Peyer's patch (tissue), 4 donors: ENCODE results near the gene THUMPD3. TPM values are rescaled to one million over a fixed set of nuclear protein-coding genes. Genes with fewer than 3 reads are reported as not detected.

Source experiments
- DNase-seq, 3 donors: peaks; one replicate each; pipeline ENCODE4 v3.0.0-alpha.2; 2017 to 2019
- H3K27ac ChIP-seq, 4 donors: fragments of 200-600 bp; sonication (generic); one replicate each; pipeline ENCODE4 v1.5.1; 2016 to 2019
- H3K27me3 ChIP-seq, 2 donors: fragments of 200-600 bp; sonication (generic); one replicate each; pipeline ENCODE4 v1.5.1; 2019
- H3K36me3 ChIP-seq, 3 donors: fragments of 200-600 bp; sonication (generic); one replicate each; pipeline ENCODE4 v1.5.1; 2016 to 2019
- H3K4me1 ChIP-seq, 4 donors: fragments of 200-600 bp; sonication (generic); one replicate each; pipeline ENCODE4 v1.5.1; 2016 to 2019
- H3K4me3 ChIP-seq, 4 donors: fragments of 200-600 bp; sonication (generic); 1 replicate in 3 of 4; 2 replicates in 1 of 4; pipeline ENCODE4 v1.5.1; 2016 to 2019; ENCODE audit warnings: mild to moderate bottlenecking in 1 of 4
- H3K9me3 ChIP-seq, 4 donors: fragments of 200-600 bp; sonication (generic); one replicate each; pipeline ENCODE4 v1.5.1; 2016 to 2019; ENCODE audit warnings: mild to moderate bottlenecking in 1 of 4
- POLR2A ChIP-seq, 2 donors: fragments of 450-650 bp; IDR thresholded peaks; one replicate each; pipeline ENCODE4 v1.5.1; 2017; ENCODE audit warnings: antibody characterized with exemption in 2 of 2, mild to moderate bottlenecking in 2 of 2, moderate library complexity in 2 of 2
- total RNA-seq, 4 donors: library from RNA; depleted of rRNA; stranded (reverse); fragments of >200 nt; gene quantifications; one replicate each; pipeline ENCODE4 v1.1.0, GENCODE V29; 2016
- TF ChIP-seq, protein P1 (sequence below), 6 experiments: fragments of 450-650 bp in 4 of 6; fragments of 200-600 bp in 2 of 6; sonication (generic) in 1 of 6; IDR thresholded peaks; one replicate each; pipeline ENCODE4 v1.5.1; 2017 to 2019; ENCODE audit warnings: antibody characterized with exemption in 6 of 6, mild to moderate bottlenecking in 3 of 6, moderate library complexity in 1 of 6

The THUMPD3 gene
- total RNA-seq, 4 donors from 2014 or later, result 16.8 to 31.5 (median 22.7) TPM

DNA sequence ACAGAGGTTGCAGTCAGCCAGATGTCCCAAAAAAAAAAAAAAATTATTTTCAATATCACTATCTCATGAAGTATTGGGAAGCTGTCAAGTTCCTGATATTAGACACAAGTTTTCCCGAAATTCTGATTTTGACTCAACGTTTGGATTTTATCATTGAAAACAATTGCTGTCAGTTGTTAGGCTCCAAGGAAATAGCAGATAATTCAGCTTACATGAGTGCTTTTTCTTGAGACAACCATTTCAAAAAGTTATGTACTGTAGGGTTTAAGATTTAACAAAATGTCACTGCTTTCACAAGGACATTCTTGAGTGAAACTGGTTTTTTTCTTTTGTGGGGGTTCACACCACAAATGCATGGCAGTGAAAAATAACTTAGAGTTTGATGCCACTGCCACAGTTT is 25.3 kb downstream of the THUMPD3 start:
- Histone ChIP-seq H3K9me3 (no peaks in the 10 kb centered on the region), H3K27me3 (no peaks in the 10 kb centered on the region), H3K4me1 (peaks cover 0 to 18% (median 0%) of the 10 kb centered on the region in 4 donors), H3K27ac (no peak overlapping the region), H3K4me3 (no peak overlapping the region), H3K36me3 (peaks cover 0 to 97% (median 0%) of the 10 kb centered on the region in 3 donors)
- DNase-seq, result no peak
- TF ChIP-seq, protein P1, sequence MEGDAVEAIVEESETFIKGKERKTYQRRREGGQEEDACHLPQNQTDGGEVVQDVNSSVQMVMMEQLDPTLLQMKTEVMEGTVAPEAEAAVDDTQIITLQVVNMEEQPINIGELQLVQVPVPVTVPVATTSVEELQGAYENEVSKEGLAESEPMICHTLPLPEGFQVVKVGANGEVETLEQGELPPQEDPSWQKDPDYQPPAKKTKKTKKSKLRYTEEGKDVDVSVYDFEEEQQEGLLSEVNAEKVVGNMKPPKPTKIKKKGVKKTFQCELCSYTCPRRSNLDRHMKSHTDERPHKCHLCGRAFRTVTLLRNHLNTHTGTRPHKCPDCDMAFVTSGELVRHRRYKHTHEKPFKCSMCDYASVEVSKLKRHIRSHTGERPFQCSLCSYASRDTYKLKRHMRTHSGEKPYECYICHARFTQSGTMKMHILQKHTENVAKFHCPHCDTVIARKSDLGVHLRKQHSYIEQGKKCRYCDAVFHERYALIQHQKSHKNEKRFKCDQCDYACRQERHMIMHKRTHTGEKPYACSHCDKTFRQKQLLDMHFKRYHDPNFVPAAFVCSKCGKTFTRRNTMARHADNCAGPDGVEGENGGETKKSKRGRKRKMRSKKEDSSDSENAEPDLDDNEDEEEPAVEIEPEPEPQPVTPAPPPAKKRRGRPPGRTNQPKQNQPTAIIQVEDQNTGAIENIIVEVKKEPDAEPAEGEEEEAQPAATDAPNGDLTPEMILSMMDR (IDR thresholded peaks at IDR 0.05), result no peak
- no peak for TF ChIP-seq POLR2A (IDR thresholded peaks at IDR 0.05)

DNA sequence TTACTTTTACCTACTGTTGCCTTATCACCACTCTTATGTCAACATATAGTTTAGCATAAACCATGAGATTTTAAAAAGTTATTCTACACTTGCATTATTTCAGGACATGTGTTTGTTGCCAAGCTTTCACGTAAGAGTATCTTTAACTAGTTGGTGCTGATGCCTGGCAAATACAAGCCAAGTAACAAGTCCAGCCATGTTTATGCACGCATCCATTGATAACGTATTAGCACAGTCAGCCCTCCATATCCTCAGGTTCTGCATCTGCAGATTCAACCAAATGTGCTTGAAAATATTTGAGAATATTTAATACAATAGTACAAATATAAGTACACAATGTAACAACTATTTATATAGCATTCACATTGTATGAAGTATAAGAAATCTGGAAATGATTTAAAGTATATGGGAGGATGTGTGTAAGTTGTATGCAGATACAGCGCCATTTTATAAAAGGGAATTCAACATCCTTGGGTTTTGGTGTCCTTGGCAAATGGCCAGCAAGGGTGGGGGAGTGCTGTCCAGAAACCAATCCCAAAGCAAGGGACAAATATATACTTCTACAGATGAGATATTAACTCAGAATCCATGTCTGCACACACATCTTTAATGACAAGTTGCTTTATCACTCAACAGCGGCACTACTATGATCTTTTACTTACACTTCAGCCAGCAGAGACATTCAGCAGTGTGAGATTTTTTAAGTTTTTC is 25.9 kb downstream of the THUMPD3 start:
- DNase-seq, result no peak
- peaks cover 0 to 98% (median 0%) of the 10 kb centered on the region in 3 donors for H3K36me3 ChIP-seq
- TF ChIP-seq POLR2A (IDR thresholded peaks at IDR 0.05), result no peak
- TF ChIP-seq, protein P1 (IDR thresholded peaks at IDR 0.05), result no peak
- no peak overlapping the region for H3K27ac ChIP-seq
- no peaks in the 10 kb centered on the region for H3K9me3 ChIP-seq
- H3K4me3 ChIP-seq, result no peak overlapping the region
- H3K4me1 ChIP-seq, result peaks cover 0 to 22% (median 0%) of the 10 kb centered on the region in 4 donors
- no peaks in the 10 kb centered on the region for H3K27me3 ChIP-seq

DNA sequence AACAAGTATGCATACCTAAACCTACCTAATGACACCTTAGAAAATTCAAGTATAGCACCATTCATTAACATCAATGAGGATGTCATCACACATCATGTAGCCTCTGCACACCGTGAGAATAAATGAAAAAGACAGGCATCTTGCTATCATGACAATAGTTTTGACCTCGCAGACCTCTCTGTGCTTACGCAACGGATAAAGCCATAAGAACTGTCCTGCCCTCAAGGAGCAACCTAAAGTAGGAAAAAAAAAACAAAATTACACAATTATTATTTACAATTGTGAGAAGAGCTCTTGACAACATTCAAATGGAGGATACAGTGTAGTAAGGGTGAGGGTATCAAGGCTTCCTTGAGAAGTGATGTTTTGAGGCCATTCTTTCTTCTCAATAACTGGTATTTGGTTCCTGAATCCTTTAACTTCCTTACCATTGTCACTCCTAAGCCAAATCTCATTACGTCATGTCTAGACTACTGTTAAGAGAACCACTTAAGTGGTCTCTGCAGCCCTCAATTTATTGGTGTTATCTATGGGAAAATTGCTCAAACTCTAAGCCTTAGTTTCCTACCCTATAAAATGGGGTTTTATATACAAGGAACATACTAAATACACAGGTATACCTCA is 27.5 kb downstream of the THUMPD3 start:
- H3K4me1 ChIP-seq, result peaks cover 0 to 39% (median 1%) of the 10 kb centered on the region in 4 donors
- no peak for TF ChIP-seq POLR2A (IDR thresholded peaks at IDR 0.05)
- TF ChIP-seq, protein P1 (IDR thresholded peaks at IDR 0.05), result no peak
- no peak overlapping the region for H3K4me3 ChIP-seq
- H3K36me3 ChIP-seq, result peaks cover 0 to 83% (median 0%) of the 10 kb centered on the region in 3 donors
- no peaks in the 10 kb centered on the region for H3K27me3 ChIP-seq
- H3K9me3 ChIP-seq, result no peaks in the 10 kb centered on the region
- no peak for DNase-seq
- no peak overlapping the region for H3K27ac ChIP-seq

DNA sequence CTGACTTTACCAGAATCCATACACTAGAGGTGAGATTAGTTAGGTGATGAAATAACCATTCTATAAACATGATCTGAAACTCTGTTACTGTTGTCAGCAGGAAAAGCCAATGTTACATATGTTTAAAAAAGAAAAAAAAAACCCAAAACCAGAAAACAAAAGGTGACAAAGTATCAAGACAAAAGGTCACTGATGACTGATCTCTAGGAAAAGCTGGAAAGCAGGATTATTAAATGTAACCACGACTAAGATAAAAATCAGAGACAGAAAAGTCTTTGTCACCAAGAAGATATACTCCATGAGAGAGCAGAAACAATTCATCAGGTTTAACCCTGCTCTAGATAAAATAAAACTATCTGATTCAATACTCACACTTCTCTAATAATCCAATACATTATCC is 29.2 kb downstream of the THUMPD3 start:
- no peaks in the 10 kb centered on the region for H3K27me3 ChIP-seq
- TF ChIP-seq, protein P1 (IDR thresholded peaks at IDR 0.05), result no peak
- TF ChIP-seq POLR2A (IDR thresholded peaks at IDR 0.05), result no peak
- H3K36me3 ChIP-seq, result peaks cover 0 to 67% (median 0%) of the 10 kb centered on the region in 3 donors
- no peak overlapping the region for H3K27ac ChIP-seq
- no peak overlapping the region for H3K4me3 ChIP-seq
- no peak for DNase-seq
- H3K9me3 ChIP-seq, result no peaks in the 10 kb centered on the region
- peaks cover 0 to 44% (median 1%) of the 10 kb centered on the region in 4 donors for H3K4me1 ChIP-seq

DNA sequence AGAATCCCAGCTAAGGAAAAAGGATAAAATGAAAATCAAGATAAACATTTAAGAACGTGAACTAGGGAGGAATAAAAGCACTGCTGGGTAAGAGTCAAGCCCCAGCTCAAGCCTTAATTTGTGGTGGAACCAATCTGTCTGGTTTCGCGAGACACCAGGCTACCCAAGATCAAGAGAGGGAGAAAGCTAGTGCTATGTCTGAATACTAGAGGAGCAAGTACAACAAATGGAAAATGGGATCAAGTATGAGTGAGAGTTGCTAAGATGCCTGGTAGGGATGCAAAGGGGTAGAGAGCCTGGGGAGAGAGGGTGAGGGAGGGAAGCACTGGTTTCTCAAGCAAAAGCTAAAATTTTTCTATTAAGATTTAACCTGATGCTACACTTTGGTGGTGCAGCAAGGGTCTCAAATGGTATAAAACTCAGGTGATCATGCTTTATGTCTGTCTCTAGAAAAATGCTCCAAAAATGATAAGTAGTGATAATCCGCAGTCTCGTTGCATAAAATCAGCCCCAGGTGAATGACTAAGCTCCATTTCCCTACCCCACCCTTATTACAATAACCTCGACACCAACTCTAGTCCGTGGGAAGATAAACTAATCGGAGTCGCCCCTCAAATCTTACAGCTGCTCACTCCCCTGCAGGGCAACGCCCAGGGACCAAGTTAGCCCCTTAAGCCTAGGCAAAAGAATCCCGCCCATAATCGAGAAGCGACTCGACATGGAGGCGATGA is 32.9 kb downstream of the THUMPD3 start:
- Histone ChIP-seq H3K36me3 (peaks cover 0 to 30% (median 0%) of the 10 kb centered on the region in 3 donors), H3K4me1 (peaks cover 0 to 59% (median 8%) of the 10 kb centered on the region in 4 donors), H3K4me3 (peak overlapping the region; percentile 69 to 93 (median 80)), H3K9me3 (no peaks in the 10 kb centered on the region), H3K27ac (peak overlapping the region; percentile 94 to 100 (median 98)), H3K27me3 (no peaks in the 10 kb centered on the region)
- TF ChIP-seq, protein P1 (IDR thresholded peaks at IDR 0.05), result no peak
- no peak for TF ChIP-seq POLR2A (IDR thresholded peaks at IDR 0.05)
- DNase-seq, result no peak
